ENCODE measurements around the gene LRIG1. TPM values are rescaled to one million over a fixed set of nuclear protein-coding genes. Genes with fewer than 3 reads are reported as not detected.

Gene LRIG1
- total and polyA plus RNA-seq, 2 donors (not counting 1 experiment from before 2014, with no cell fraction given): 27.9 to 104 TPM

DNA sequence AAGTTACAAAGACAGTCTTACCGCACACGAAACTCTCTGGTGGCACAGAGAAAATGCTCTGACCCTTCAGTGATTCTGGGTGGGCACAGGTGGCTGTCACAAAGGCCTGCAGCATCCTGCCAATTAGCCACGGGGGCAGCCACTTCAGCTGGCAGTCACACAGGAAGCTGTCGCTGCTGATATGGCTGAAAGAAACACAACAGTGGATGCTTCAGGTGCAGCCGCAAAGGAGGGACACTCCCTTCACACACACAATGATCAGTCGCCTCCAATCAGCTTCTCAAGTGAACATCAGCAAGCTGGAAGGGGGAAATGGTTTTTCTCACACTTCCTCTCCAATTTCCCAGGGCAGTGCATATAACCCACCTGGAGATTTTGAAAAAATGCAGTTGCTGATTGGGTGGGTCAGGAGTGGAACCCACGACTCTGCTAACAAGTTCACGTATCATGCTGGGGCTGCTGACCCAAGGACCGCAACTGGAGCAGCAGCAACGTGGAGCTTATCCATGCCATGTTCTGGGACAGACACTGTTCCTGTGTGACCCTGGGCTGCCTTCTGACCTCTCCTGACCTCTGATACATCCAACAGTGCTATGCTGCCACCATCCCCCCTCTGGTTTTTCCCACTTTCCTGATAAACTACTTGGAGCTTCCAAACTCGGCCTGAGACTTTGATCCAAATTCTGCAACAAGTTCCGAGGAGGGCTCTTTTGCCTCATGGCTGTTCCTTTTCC lies 106.6 kb downstream of the LRIG1 start:
- Histone ChIP-seq H3K4me1 (ENCODE audit: control insufficient read depth, extremely low read depth, insufficient read depth, low read length) (peaks cover 11% of the 10 kb centered on the region), H2AFZ (ENCODE audit: low read length) (no peak overlapping the region)

DNA sequence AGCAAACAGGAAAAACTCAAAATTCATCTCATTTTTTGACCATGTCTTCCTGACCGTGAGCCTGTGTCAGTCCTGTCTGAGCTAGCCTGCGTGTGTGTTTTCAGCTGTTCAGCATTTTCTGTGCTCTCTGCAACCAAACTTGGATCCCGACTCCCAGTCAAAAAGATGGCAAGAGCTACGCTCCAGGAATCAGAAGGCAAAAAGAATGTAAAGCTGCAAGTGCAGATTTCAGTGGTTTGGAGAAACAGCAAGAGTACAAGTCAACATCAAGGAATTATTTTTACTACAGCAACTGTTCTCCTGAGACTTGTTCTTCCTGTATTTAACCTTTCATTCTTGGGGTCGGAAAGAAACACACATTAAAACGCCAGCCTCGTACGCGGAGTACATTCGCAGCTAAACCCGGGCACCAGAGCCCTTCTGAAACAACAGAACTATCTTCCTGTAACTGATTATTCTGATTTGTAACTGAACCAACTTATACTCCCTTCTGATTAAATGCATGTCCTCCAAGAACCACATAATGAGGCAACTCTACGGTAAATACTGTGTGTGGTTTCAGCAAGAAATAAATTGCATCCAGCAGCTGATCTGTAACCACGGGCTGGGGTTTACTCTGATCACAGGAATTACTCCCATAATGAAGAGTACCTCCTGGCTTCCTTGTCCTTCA lies 107.4 kb downstream of the LRIG1 start:
- Histone ChIP-seq H3K9me3 (ENCODE audit: control insufficient read depth, insufficient read depth, low read depth, low read length) (no peaks in the 10 kb centered on the region), H3K4me3 (replicated peaks in 1 of 4; ENCODE audit: control extremely low read depth in 1 of 4, insufficient read depth in 1 of 4, low read depth in 3 of 4, low read length in 4 of 4) (no peak overlapping the region), H3K9ac (ENCODE audit: insufficient read depth, low read length) (no peak overlapping the region), H3K27me3 (ENCODE audit: control insufficient read depth, insufficient read depth, low read length) (no peaks in the 10 kb centered on the region), H3K4me2 (ENCODE audit: extremely low read depth, insufficient read depth, low read length) (no peak overlapping the region), H3K4me1 (ENCODE audit: control insufficient read depth, extremely low read depth, insufficient read depth, low read length) (peaks cover 11% of the 10 kb centered on the region), H2AFZ (ENCODE audit: low read length) (no peak overlapping the region), H3K79me2 (ENCODE audit: control insufficient read depth, insufficient read depth, low read length) (no peaks in the 10 kb centered on the region), H3K36me3 (ENCODE audit: control insufficient read depth, insufficient read depth, low read length) (peaks cover 14% of the 10 kb centered on the region), H3K27ac (ENCODE audit: insufficient read depth, low read length) (no peak overlapping the region), H4K20me1 (ENCODE audit: control insufficient read depth, extremely low read depth, insufficient read depth, low read length) (no peaks in the 10 kb centered on the region)
- TF ChIP-seq EZH2 (IDR thresholded peaks at IDR 0.05; ENCODE audit: low read length, missing control alignments): no peak
- DNase-seq (ENCODE audit: low read depth in 2 of 2): peak in 1 of 2 donors; percentile 77

More for the DNA sequence above, 106.6 kb downstream of the LRIG1 start:
- peaks cover 14% of the 10 kb centered on the region for H3K36me3 ChIP-seq (ENCODE audit: control insufficient read depth, insufficient read depth, low read length)
- no peaks in the 10 kb centered on the region for H3K79me2 ChIP-seq (ENCODE audit: control insufficient read depth, insufficient read depth, low read length)
- H3K9me3 ChIP-seq (ENCODE audit: control insufficient read depth, insufficient read depth, low read depth, low read length): no peaks in the 10 kb centered on the region
- H3K27ac ChIP-seq (ENCODE audit: insufficient read depth, low read length): no peak overlapping the region
- H3K4me3 ChIP-seq (replicated peaks in 1 of 4; ENCODE audit: control extremely low read depth in 1 of 4, insufficient read depth in 1 of 4, low read depth in 3 of 4, low read length in 4 of 4): no peak overlapping the region
- H3K27me3 ChIP-seq (ENCODE audit: control insufficient read depth, insufficient read depth, low read length): no peaks in the 10 kb centered on the region
- no peak overlapping the region for H3K4me2 ChIP-seq (ENCODE audit: extremely low read depth, insufficient read depth, low read length)
- no peak overlapping the region for H3K9ac ChIP-seq (ENCODE audit: insufficient read depth, low read length)
- TF ChIP-seq EZH2 (IDR thresholded peaks at IDR 0.05; ENCODE audit: low read length, missing control alignments) (no peak), CTCF (conservative IDR thresholded peaks at IDR 0.05 in 1 of 2, IDR thresholded peaks at IDR 0.05 in 1 of 2; ENCODE audit: low read depth in 1 of 2, low read length in 2 of 2) (no peak)
- DNase-seq (ENCODE audit: low read depth in 2 of 2): no peak
- no peaks in the 10 kb centered on the region for H4K20me1 ChIP-seq (ENCODE audit: control insufficient read depth, extremely low read depth, insufficient read depth, low read length)

DNA sequence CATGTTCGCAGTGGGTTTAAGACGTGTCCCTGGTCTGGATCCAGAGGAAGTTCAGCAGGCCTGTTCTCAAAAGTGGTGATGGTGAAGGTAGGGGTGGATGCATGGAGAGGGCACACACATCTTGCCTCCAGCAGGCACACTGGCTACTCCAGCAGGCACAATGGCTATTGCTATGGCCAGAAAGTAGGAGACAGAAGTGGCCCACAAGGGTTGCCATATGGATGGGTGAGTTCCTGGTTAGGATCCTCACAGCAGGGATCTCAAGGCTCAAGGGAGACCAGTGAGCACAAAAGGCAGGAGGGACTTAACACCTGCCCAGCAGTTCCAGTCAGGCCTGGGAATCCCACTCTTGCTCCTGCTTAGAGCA lies 107.9 kb downstream of the LRIG1 start:
- Histone ChIP-seq H4K20me1 (ENCODE audit: control insufficient read depth, extremely low read depth, insufficient read depth, low read length) (no peaks in the 10 kb centered on the region), H3K27me3 (ENCODE audit: control insufficient read depth, insufficient read depth, low read length) (no peaks in the 10 kb centered on the region), H3K9ac (ENCODE audit: insufficient read depth, low read length) (no peak overlapping the region), H3K27ac (ENCODE audit: insufficient read depth, low read length) (no peak overlapping the region), H3K79me2 (ENCODE audit: control insufficient read depth, insufficient read depth, low read length) (no peaks in the 10 kb centered on the region), H3K4me1 (ENCODE audit: control insufficient read depth, extremely low read depth, insufficient read depth, low read length) (peaks cover 11% of the 10 kb centered on the region), H3K36me3 (ENCODE audit: control insufficient read depth, insufficient read depth, low read length) (peaks cover 14% of the 10 kb centered on the region), H3K4me2 (ENCODE audit: extremely low read depth, insufficient read depth, low read length) (no peak overlapping the region), H2AFZ (ENCODE audit: low read length) (no peak overlapping the region), H3K4me3 (replicated peaks in 1 of 4; ENCODE audit: control extremely low read depth in 1 of 4, insufficient read depth in 1 of 4, low read depth in 3 of 4, low read length in 4 of 4) (no peak overlapping the region), H3K9me3 (ENCODE audit: control insufficient read depth, insufficient read depth, low read depth, low read length) (no peaks in the 10 kb centered on the region)
- TF ChIP-seq EZH2 (IDR thresholded peaks at IDR 0.05; ENCODE audit: low read length, missing control alignments) (no peak), CTCF (conservative IDR thresholded peaks at IDR 0.05 in 1 of 2, IDR thresholded peaks at IDR 0.05 in 1 of 2; ENCODE audit: low read depth in 1 of 2, low read length in 2 of 2) (no peak)
- DNase-seq (ENCODE audit: low read depth in 2 of 2): no peak
